Right lobe of liver (tissue), 4 donors: Measurements from ENCODE around the gene BCL6.

Experiments
- CTCF ChIP-seq, 4 donors: fragments of 200-600 bp in 3 of 4; fragments of 450-650 bp in 1 of 4; IDR thresholded peaks; one replicate each; pipeline versions ENCODE4 v1.5.1 to v1.8.0; 2016 to 2022; ENCODE audit warnings: antibody characterized with exemption in 4 of 4, mild to moderate bottlenecking in 2 of 4
- POLR2A ChIP-seq: fragments of 450-650 bp; IDR thresholded peaks from one replicate; pipeline ENCODE4 v1.6.1; 2017; ENCODE audit warnings: antibody characterized with exemption, mild to moderate bottlenecking
- donor health status: DM: no; HTN: no; CAD: no.
- donor health status: DM: no; HTN: no; CAD: no.
- donor health status: DM: no; HTN: yes; CAD: no.

GRCh38 chr3:187793618-187794017 is 48.4 kb upstream of the BCL6 start:
- TF ChIP-seq CTCF (IDR thresholded peaks at IDR 0.05) = no peak
- TF ChIP-seq POLR2A = no peak
